Mucosa of descending colon (tissue), 3 donors: ENCODE data around the gene TSPAN31. TPM values are rescaled to one million over a fixed set of nuclear protein-coding genes. Genes with fewer than 3 reads are reported as not detected.
A peak's percentile ranks its signal among the peaks of the same experiment; 100 is the strongest.

Experiments
- ATAC-seq: fragments of 200-7000 bp; cut with Tn5 transposase; one replicate; pipeline ENCODE4 v1.9.1; 2020; ENCODE audit warnings: mild to moderate bottlenecking, moderate library complexity
- DNase-seq, 3 donors: peaks; one replicate each; pipeline ENCODE4 v3.0.0-alpha.2; 2020
- H3K36me3 ChIP-seq: fragments of 200-600 bp; one replicate; pipeline ENCODE4 v1.8.0; 2021; ENCODE audit warnings: low read depth, mild to moderate bottlenecking
- H3K4me1 ChIP-seq: fragments of 200-600 bp; one replicate; pipeline ENCODE4 v1.8.0; 2021; ENCODE audit warnings: low read depth, mild to moderate bottlenecking
- H3K4me3 ChIP-seq: fragments of 200-600 bp; one replicate; pipeline ENCODE4 v1.8.0; 2021; ENCODE audit warnings: mild to moderate bottlenecking
- H3K9me3 ChIP-seq: fragments of 200-600 bp; one replicate; pipeline ENCODE4 v1.8.0; 2021; ENCODE audit warnings: mild to moderate bottlenecking
- intact Hi-C, 2 donors: fragments of 100-400 bp; cut with DNase I in 1 of 2; cut with micrococcal nuclease in 1 of 2; formaldehyde crosslinking; loops; one replicate each; pipeline versions ENCODE4 v1.11.0 to v1.11.1; 2022; cut with DNase I, micrococcal nuclease
- total RNA-seq, 3 donors: library from RNA; stranded (reverse); fragmentation: NEBNext Ultra II Directional in 2 of 3; extraction: Animal tissue kit (Norgen Biotek cat#: 25700) in 2 of 3; gene quantifications; one replicate each; pipeline versions ENCODE4 v1.2.1 to v1.2.4, GENCODE V29; 2021 to 2023
- TF ChIP-seq, protein P1 (sequence below): fragments of 200-600 bp; IDR thresholded peaks from one replicate; pipeline ENCODE4 v1.8.0; 2022; ENCODE audit warnings: antibody characterized with exemption, mild to moderate bottlenecking
- donor health status: DM: no; HTN: no; CAD: no; lungs with moderate emphysema.
- donor health status: DM: no; HTN: no; CAD: no.
- donor health status: DM: no; HTN: yes; CAD: no.

TSPAN31 gene
- total RNA-seq, 3 donors from 2014 or later: 29.2 to 39.8 (median 30.5) TPM

DNA sequence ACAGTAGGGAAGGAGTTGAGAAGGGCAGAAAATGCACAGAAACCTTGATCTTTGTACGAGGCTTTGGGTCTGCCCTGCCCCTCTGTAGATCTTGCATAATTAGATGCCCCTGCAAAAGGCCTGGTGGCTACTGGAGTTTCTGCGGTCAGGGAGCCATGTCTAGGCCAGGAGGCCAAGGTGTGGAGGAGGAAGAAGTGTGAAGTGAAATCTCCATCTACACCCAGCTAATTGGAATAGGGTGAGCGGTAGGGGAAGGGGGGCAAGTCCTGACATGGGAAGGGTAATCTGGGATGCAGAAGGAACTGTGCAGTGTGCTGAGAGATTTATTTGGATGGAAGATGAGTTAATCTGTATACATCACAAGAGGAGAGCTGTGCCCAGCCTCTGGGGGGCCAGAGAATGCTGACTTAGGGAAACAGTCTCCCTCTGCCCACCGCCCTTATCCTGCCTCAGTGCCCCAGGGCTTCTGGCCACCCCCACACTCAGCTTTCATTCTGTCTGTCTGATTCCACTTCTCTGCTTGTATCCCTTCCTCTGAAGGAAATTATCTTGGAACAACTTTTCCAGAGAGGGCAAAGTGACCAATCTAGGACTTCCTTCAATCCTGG is 16.7 kb downstream of the TSPAN31 start:
- no peak for ATAC-seq
- Histone ChIP-seq H3K4me3 (no peak overlapping the region), H3K4me1 (peaks cover 19% of the 10 kb centered on the region), H3K36me3 (no peaks in the 10 kb centered on the region), H3K9me3 (no peaks in the 10 kb centered on the region)
- no peak for DNase-seq
- intact Hi-C loops: no loop called here
- TF ChIP-seq, protein P1, sequence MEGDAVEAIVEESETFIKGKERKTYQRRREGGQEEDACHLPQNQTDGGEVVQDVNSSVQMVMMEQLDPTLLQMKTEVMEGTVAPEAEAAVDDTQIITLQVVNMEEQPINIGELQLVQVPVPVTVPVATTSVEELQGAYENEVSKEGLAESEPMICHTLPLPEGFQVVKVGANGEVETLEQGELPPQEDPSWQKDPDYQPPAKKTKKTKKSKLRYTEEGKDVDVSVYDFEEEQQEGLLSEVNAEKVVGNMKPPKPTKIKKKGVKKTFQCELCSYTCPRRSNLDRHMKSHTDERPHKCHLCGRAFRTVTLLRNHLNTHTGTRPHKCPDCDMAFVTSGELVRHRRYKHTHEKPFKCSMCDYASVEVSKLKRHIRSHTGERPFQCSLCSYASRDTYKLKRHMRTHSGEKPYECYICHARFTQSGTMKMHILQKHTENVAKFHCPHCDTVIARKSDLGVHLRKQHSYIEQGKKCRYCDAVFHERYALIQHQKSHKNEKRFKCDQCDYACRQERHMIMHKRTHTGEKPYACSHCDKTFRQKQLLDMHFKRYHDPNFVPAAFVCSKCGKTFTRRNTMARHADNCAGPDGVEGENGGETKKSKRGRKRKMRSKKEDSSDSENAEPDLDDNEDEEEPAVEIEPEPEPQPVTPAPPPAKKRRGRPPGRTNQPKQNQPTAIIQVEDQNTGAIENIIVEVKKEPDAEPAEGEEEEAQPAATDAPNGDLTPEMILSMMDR: no peak

DNA sequence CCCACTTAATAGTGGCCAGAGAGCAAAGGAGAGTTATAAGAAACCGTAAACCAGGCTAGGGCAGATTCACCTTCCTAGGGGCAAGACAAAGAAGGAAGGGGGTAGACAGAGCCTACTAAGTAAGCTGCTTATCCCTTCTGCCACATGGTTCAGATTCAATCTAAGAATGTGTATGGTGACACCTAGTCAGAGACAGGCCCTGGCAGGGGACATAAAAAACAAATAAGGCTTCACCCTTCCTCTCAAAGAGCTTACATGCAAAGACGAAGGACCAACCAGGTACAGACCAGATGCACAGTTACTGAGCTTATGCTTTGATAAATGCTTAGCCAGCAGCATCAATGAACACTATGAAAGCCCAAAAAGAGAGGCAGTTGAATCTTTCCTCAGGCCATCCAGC is 17.6 kb downstream of the TSPAN31 start:
- TF ChIP-seq, protein P1: no peak
- ATAC-seq: no peak
- no peaks in the 10 kb centered on the region for H3K36me3 ChIP-seq
- no peak for DNase-seq
- H3K4me1 ChIP-seq: peaks cover 20% of the 10 kb centered on the region
- H3K9me3 ChIP-seq: no peaks in the 10 kb centered on the region
- intact Hi-C loops: no loop called here
- no peak overlapping the region for H3K4me3 ChIP-seq

DNA sequence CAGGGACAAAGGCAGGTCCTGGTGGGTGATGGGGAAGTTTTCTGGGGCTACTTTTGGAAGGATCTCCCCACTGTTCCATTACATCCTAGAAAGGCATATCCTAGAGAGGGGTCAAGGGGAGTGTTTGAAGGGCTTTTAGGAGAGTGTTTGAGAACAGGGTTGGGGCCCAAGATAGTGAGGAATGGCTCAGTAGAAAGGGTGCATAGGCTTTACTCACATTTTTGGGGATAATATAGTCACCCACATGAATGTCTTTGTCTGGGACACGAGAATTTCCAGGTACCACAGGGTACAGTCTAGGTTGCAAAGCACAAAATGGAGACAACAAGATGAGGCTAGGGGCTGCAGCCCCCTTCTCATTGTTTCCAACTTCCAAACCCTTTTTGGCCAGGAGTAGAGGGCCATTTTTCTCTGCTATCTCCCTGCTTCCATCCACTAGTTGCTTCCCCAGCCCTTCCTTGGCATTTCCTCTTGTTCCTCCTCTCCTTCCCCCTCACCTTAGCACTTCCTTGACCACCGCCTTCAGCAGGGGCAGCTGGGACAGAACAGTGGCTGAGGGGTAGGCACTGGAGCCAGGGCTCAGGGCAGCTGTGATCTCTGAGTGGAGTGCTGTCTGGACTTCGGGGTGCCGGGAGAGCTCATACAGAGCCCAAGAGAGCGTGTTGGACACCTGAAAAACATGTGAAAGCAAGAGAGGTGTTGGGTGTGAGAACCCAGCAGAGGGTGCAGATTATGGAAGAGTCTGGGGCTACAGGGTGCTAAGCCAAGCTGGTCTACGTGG is 19.2 kb downstream of the TSPAN31 start:
- TF ChIP-seq, protein P1: no peak
- no peaks in the 10 kb centered on the region for H3K36me3 ChIP-seq
- no peaks in the 10 kb centered on the region for H3K9me3 ChIP-seq
- DNase-seq (no peak), ATAC-seq (no peak)
- peaks cover 20% of the 10 kb centered on the region for H3K4me1 ChIP-seq
- intact Hi-C loops: no loop called here
- no peak overlapping the region for H3K4me3 ChIP-seq

DNA sequence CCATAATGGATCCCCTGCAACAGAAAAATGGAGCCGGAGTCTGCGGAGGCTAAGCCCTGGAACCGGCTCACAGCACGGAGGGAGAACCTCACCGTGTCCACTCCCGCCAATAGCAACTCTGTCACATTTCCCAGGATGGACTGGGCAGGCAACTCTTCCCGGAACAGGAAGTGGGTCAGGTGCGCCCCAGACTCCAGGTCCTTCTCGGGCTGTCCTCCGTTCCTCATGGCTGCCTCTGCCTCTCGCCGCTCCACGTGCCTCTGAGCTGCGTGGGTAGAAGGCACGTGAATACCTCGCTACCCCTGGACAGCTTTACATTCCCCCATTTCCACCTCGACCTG is 19.8 kb downstream of the TSPAN31 start:
- ATAC-seq (peak; percentile 67), DNase-seq (peak in 2 of 3 donors; percentile 54 to 69)
- no peaks in the 10 kb centered on the region for H3K36me3 ChIP-seq
- no peak overlapping the region for H3K4me3 ChIP-seq
- H3K9me3 ChIP-seq: no peaks in the 10 kb centered on the region
- intact Hi-C loops: no loop called here
- peaks cover 20% of the 10 kb centered on the region for H3K4me1 ChIP-seq
- TF ChIP-seq, protein P1: no peak

DNA sequence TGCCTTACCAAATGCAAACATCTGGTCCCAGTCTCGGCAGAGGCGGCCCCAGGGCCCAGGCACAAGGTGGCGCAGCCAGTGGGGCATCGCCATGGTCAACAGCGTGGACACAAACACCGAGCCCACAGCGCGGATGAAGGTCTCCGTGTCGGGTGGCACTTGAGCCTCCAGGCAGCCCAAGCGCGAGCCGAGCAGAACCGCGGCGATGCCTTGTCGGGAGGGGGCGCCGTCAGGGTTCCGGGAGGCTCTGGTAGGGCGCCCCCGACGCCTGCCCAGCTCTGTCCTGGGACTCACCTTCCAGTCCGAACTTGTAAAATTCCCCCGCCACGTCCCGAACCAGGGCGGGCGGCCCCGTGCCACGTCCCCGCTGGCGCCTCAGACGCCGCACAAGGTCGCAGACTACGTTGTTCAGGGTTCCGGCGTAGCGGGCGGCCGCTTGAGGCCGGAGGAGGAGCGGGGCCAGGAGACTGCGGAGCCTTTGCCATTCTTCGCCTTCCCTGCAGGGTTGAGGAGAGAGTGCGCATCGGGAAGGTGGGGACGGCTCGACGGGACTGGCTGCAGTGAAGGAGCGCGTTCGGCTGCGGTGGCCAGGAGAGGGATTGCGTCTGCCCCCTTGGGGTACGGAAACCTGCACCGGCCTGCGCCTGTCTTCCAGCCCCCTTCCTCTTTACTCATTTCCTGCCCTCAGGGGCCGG is 20.3 kb downstream of the TSPAN31 start:
- H3K4me3 ChIP-seq: peak overlapping the region; percentile 1
- TF ChIP-seq, protein P1: no peak
- DNase-seq (peak; percentile 66 to 73 (median 67)), ATAC-seq (peak; percentile 75)
- intact Hi-C loops: no loop called here
- H3K36me3 ChIP-seq: no peaks in the 10 kb centered on the region
- H3K9me3 ChIP-seq: no peaks in the 10 kb centered on the region
- H3K4me1 ChIP-seq: peaks cover 20% of the 10 kb centered on the region
